ENCODE results near the gene ATP6V1F.
A peak's percentile ranks its signal among the peaks of the same experiment; 100 is the strongest.

Gene ATP6V1F

DNA sequence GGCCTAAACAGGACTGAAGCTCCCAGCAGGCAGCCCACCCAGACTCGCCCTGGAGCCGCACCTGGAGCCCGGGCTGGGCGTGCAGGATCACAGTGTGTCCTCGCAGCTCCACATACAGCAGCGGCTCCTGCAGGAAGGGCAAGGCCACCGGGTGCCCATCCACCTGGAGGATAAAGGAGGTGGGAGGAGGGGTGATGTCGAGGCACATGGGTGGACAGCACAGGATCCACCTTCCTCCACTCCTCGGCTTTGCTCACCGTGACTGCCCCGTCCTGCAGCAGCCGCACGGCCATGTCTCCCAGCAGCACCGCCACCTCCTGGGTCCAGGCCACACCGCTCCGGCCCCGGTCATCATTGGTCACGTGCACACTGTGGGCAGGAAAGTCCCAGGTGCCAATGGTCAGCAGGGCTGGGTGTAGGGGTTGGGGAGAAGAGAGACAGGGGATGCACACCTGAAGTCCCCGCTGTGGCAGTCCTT lies 16.8 kb downstream of the ATP6V1F start:
- in situ Hi-C loops (cut with HindIII; ENCODE audit: low sequenced_read_pairs): no loop called here
- H3K4me3 ChIP-seq (ENCODE audit: low read depth, low read length): no peak overlapping the region
- DNase-seq (ENCODE audit: low read depth, low spot score): no peak
- TF ChIP-seq CTCF (IDR thresholded peaks at IDR 0.05; ENCODE audit: low read depth, low read length): no peak

DNA sequence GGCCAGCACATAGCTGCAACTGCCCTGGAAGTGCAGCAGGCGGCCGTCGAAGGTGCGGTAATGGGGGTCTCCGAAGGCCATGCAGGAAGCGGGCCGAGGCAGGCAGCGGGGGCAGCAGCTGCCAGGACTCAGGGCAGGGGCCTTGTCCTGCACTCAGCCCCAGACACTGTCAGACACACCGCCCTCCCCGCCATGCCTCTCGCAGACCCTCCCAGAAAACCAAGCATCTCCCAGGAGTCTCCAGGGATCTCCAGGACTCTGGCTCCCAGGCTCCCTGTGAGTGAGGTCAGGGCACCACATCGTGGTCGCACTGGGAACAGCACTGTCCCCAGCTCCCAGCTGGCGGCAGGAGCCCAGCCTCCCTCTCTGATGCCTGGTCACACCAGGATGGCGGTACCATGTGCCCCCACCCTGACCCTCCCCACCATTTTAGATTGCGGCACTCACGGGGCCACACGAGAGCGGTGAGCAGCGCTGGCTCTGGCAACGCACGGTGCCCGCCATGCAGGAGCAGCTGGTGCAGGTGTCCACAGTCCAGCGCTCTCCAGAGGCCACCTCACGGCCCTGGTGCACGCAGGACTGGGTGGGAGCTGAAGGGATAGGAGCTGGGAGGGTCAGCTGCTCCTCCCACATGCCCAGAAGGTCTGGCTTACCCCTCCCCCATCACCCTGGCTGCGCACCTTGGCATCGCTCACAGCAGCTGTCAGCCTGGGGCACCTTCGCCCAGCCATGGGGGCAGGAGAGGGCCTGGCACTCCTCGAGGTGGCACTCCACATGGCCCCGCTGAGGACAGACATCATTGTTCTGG lies 17.5 kb downstream of the ATP6V1F start:
- TF ChIP-seq CTCF (IDR thresholded peaks at IDR 0.05; ENCODE audit: low read depth, low read length): peak; percentile 86
- in situ Hi-C loops (cut with HindIII; ENCODE audit: low sequenced_read_pairs): no loop called here
- peak; percentile 51 for DNase-seq (ENCODE audit: low read depth, low spot score)
- no peak overlapping the region for H3K4me3 ChIP-seq (ENCODE audit: low read depth, low read length)

- in situ Hi-C loops (cut with HindIII; ENCODE audit: low sequenced_read_pairs): no loop called here
- no peak for DNase-seq (ENCODE audit: low read depth, low spot score)
- no peak overlapping the region for H3K4me3 ChIP-seq (ENCODE audit: low read depth, low read length)
- no peak for TF ChIP-seq CTCF (IDR thresholded peaks at IDR 0.05; ENCODE audit: low read depth, low read length)
These were observed 18.3 kb downstream of the ATP6V1F start for GRCh38 chr7:128880791-128881457.

- DNase-seq (ENCODE audit: low read depth, low spot score): no peak
- no peak for TF ChIP-seq CTCF (IDR thresholded peaks at IDR 0.05; ENCODE audit: low read depth, low read length)
- in situ Hi-C loops (cut with HindIII; ENCODE audit: low sequenced_read_pairs): no loop called here
- H3K4me3 ChIP-seq (ENCODE audit: low read depth, low read length): no peak overlapping the region
These were observed 18.9 kb downstream of the ATP6V1F start for GRCh38 chr7:128881458-128882125.

- DNase-seq (ENCODE audit: low read depth, low spot score): no peak
- in situ Hi-C loops (cut with HindIII; ENCODE audit: low sequenced_read_pairs): no loop called here
- no peak overlapping the region for H3K4me3 ChIP-seq (ENCODE audit: low read depth, low read length)
- no peak for TF ChIP-seq CTCF (IDR thresholded peaks at IDR 0.05; ENCODE audit: low read depth, low read length)
These were observed 19.5 kb downstream of the ATP6V1F start for GRCh38 chr7:128882134-128882533.

DNA sequence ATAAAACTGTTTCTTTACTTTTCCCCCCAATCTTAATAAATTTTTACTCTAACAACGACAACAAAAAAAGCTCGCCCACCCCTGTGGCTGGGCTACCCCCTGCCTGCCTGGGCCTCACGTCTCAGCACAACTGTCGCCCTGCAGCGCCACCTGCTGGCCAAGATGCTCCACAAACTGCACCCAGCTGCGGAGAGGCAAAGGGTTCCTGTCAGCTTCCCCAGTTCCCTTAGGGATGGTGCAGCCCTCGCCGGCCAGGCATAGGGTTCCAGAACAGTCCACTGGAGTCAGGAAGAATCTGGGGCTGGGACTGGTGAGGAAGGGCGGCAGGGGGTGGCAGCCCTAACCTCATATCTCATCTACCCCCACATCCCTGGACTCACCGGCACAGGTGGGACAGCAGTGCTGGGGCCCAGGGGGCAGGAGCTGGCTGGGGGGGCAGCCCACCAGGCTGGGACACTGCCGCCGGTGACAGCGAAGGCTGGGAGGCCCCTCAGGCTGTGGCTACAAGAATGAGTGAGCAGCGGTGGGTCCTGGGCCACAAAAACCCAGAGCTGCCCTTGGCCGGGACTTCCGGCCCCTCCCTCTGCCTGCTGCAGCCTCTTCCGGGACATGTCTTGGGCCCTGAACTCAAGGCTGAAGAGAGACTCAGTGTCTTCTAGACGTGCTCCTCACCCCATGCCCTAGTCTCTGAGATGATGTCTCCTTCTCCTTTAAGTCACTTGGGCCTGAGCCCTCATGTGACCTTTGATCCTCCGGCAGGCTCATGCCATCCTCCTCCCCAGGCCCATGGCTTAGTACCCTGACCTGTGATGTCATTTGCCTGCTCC lies 21.2 kb downstream of the ATP6V1F start:
- peak; percentile 61 for DNase-seq (ENCODE audit: low read depth, low spot score)
- in situ Hi-C loops (cut with HindIII; ENCODE audit: low sequenced_read_pairs): no loop called here
- H3K4me3 ChIP-seq (ENCODE audit: low read depth, low read length): no peak overlapping the region
- peak; percentile 91 for TF ChIP-seq CTCF (IDR thresholded peaks at IDR 0.05; ENCODE audit: low read depth, low read length)
